Measurements from ENCODE around the gene GTPBP2.

The GTPBP2 gene

DNA sequence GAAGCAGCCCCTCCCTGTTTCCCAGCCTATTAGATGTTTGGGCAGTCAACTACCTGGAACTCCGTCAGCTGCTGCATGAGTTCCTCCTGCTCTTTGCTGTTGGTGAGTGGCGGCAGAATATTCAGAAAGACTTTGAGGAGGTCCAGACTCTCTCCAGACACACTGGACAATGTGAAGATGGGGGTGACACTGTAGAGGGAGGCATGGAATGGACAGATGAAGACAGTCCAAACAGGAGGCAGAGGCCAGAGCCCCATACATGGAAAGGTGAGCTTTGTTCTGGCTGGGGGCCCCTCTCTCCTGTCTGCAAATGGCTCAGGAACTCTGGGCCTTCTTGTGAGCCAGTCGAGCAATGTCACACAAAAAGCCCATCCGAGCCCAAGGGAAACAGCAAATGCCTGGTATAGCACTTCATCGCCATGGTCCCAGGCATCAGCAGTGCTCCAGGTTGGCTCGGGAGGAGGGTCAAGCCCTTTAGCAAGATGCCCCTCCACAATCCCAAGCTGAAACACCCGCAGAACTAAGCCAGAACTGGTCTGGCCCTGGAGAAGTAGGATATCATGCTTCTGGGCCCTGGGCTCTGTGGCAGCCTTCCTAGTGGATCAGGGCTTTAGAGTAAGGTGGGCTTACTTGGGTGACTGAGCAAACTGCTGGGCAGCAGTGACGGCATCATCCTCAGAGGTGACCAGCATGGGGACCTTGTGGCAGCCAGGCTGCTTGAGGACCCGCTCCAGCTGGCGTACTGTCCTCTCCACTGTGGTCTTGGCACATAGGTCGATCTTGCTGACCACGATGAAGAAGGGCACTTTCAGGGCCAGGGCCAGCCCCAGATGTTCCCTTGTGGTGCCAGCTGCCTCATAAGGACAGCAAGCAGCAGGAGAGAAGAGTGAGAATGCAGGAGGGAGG, 4.9 kb downstream of the GTPBP2 start:
- Mint-ChIP-seq H3K27me3 (no peaks in the 10 kb centered on the region), H3K36me3 (peaks cover 33% of the 10 kb centered on the region), H3K4me3 (no peak overlapping the region)

DNA sequence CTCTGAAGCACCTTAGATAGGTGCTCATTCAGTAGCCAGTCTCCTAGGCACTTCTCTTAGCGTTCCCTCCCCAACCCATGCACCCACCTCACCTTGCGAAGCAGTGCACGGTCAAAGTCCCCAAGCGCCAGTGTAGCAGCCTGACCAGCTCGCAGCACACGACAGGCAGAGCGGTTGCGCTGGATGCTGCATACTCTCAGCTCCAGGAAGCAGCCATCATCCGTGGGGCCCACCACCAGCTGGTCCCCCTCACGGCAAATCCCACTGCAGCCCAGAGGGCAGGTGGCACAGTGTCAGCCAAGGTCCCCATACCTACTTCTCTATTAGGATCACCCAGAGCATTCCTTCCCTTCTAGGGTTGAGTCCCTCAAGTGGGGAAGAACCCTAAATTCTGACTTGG, 6.5 kb downstream of the GTPBP2 start:
- Mint-ChIP-seq H3K27me3 (no peaks in the 10 kb centered on the region), H3K4me3 (no peak overlapping the region), H3K27ac (peak overlapping the region; percentile 60), H3K36me3 (peaks cover 33% of the 10 kb centered on the region), H3K4me1 (peaks cover 20% of the 10 kb centered on the region), H3K9me3 (no peaks in the 10 kb centered on the region)
- DNase-seq (ENCODE audit: low spot score in 2 of 2) (no peak), ATAC-seq (ENCODE audit: low read depth) (no peak)

More for the DNA sequence above, 4.9 kb downstream of the GTPBP2 start:
- Mint-ChIP-seq H3K4me1 (peaks cover 27% of the 10 kb centered on the region), H3K27ac (no peak overlapping the region), H3K9me3 (no peaks in the 10 kb centered on the region)
- DNase-seq (ENCODE audit: low spot score in 2 of 2) (no peak), ATAC-seq (ENCODE audit: low read depth) (no peak)

DNA sequence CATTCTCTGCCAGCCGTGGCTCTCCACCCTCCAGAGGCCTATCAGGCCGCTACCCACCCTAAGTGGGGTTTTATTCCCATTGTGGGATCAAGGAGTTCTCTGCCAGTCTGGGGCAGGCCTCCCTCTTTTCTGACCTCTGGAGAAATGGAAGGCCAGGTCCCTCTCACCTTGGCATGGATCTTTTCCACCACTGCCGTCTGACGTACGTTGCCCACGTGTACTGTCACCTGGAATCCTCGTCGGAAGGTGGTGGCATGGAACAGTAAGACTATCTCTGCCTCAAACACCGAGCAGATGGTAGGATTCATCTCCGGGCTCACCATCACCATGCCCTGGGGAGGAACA, 7.3 kb downstream of the GTPBP2 start:
- no peak for ATAC-seq (ENCODE audit: low read depth)
- no peak overlapping the region for H3K4me3 Mint-ChIP-seq
- peaks cover 33% of the 10 kb centered on the region for H3K36me3 Mint-ChIP-seq
- no peak for DNase-seq (ENCODE audit: low spot score in 2 of 2)
- H3K4me1 Mint-ChIP-seq, result peaks cover 13% of the 10 kb centered on the region
- no peaks in the 10 kb centered on the region for H3K27me3 Mint-ChIP-seq
- no peaks in the 10 kb centered on the region for H3K9me3 Mint-ChIP-seq
- no peak overlapping the region for H3K27ac Mint-ChIP-seq

DNA sequence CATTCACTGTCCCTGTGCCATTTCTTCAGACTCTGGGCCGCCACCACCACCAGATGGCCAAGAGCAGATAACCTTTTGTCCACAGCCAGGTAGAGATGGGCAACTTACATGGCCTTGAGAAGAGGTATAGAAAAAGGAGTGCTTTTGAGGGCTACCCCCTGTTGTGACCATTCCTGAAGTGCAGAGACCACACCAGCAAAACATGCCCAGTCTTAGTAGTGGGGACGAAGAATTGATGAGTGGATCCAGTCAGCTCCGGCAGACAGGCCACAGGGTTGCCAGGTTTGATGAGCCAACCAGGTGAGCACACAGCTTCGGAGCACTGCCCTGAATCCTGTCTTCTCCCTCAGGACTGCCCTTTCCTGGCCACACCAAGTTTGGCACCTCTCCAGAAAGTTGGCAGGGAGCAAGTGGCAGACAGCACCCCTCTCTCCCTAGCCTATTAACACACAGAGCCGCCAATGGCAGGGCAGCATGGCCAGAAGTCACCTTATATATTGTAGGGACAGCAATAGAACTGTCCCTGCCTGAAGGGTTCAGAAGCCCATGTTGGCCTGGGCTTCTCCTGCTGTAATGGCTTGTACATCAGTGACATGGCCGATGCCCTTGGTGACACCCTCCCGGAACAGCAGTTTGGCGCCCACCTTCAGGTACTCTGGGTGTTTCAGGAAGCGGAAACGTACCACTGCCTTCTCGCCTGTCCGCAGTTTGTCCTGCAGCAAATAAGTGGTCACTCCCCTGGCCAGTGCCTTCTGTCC, 7.8 kb downstream of the GTPBP2 start:
- peaks cover 31% of the 10 kb centered on the region for H3K36me3 Mint-ChIP-seq
- peak overlapping the region; percentile 74 for H3K27ac Mint-ChIP-seq
- no peak overlapping the region for H3K4me3 Mint-ChIP-seq
- H3K4me1 Mint-ChIP-seq, result peaks cover 8% of the 10 kb centered on the region
- no peaks in the 10 kb centered on the region for H3K27me3 Mint-ChIP-seq
- H3K9me3 Mint-ChIP-seq, result no peaks in the 10 kb centered on the region
- DNase-seq (ENCODE audit: low spot score in 2 of 2) (no peak), ATAC-seq (ENCODE audit: low read depth) (no peak)

DNA sequence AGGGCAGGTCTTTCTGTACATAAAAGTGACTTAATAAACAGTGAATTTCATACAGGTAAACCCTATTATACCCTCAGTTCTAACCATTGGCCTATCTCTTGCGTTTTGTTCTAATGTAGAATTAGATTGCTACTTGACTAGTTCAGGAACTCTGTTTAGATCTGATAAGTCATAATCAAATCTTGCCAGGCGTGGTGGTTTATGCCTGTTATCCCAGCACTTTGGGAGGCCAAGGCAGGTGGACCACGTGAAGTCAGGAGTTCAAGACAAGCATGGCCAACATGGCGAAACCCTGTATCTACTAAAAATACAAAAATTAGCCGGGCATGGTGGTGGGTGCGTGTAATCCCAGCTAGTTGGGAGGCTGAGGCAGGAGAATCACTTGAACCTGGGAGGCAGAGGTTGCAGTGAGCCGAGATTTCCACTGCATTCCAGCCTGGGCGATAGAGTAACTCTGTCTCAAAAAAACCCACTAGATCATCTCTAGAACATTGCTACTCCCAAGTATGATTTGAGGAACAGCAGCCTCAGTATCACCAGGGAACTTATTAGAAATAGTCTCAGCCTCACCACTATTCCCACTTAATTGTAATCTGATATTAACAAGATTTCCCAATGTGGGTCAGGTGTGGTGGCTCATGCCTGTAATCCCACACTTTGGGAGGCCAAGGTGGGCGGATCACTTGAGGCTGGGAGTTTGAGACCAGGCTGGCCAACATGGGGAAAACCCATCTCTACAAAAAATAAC, 12.2 kb downstream of the GTPBP2 start:
- no peak for ATAC-seq (ENCODE audit: low read depth)
- H3K4me3 Mint-ChIP-seq, result no peak overlapping the region
- no peak for DNase-seq (ENCODE audit: low spot score in 2 of 2)
- peaks cover 3% of the 10 kb centered on the region for H3K4me1 Mint-ChIP-seq
- peak overlapping the region; percentile 68 for H3K27ac Mint-ChIP-seq
- peaks cover 23% of the 10 kb centered on the region for H3K36me3 Mint-ChIP-seq
- no peaks in the 10 kb centered on the region for H3K9me3 Mint-ChIP-seq
- H3K27me3 Mint-ChIP-seq, result no peaks in the 10 kb centered on the region

DNA sequence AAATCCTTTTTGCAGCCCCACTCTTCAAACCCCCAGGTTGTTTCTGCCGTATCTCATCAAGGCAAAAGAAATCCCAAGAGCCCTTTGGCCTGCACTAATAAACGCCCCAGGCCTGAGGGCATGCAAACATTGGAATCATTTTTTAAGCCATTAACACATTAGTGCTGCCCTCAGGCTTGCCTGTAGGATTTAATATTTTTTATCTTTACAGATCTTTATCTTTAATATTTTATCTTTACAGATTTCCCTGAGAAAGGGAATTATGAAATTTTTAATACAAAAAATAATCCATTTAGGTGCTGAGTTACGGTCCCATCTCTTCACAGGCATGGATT, 14.7 kb downstream of the GTPBP2 start:
- Mint-ChIP-seq H3K27ac (no peak overlapping the region), H3K36me3 (peaks cover 18% of the 10 kb centered on the region), H3K4me1 (peaks cover 1% of the 10 kb centered on the region), H3K4me3 (no peak overlapping the region), H3K27me3 (no peaks in the 10 kb centered on the region), H3K9me3 (no peaks in the 10 kb centered on the region)
- DNase-seq (ENCODE audit: low spot score in 2 of 2) (no peak), ATAC-seq (ENCODE audit: low read depth) (no peak)

DNA sequence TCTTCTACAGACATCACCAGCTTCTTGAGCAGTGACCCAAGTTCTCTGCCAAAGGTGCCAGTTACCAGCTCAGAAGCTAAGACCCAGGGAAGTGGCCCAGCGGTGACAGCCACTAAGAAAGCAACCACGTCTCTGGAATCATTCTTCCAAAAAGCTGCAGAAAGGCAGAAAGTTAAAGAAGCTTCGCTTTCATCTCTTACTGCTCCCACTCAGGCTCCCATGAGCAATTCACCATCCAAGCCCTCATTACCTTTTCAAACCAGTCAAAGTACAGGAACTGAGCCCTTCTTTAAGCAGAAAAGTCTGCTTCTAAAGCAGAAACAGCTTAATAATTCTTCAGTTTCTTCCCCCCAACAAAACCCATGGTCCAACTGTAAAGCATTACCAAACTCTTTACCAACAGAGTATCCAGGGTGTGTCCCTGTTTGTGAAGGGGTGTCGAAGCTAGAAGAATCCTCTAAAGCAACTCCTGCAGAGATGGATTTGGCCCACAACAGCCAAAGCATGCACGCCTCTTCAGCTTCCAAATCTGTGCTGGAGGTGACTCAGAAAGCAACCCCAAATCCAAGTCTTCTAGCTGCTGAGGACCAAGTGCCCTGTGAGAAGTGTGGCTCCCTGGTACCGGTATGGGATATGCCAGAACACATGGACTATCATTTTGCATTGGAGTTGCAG, 15.2 kb downstream of the GTPBP2 start:
- H3K4me1 Mint-ChIP-seq, result peaks cover 4% of the 10 kb centered on the region
- no peaks in the 10 kb centered on the region for H3K9me3 Mint-ChIP-seq
- DNase-seq (ENCODE audit: low spot score in 2 of 2) (no peak), ATAC-seq (ENCODE audit: low read depth) (no peak)
- H3K27ac Mint-ChIP-seq, result no peak overlapping the region
- peaks cover 18% of the 10 kb centered on the region for H3K36me3 Mint-ChIP-seq
- H3K27me3 Mint-ChIP-seq, result no peaks in the 10 kb centered on the region
- H3K4me3 Mint-ChIP-seq, result no peak overlapping the region

DNA sequence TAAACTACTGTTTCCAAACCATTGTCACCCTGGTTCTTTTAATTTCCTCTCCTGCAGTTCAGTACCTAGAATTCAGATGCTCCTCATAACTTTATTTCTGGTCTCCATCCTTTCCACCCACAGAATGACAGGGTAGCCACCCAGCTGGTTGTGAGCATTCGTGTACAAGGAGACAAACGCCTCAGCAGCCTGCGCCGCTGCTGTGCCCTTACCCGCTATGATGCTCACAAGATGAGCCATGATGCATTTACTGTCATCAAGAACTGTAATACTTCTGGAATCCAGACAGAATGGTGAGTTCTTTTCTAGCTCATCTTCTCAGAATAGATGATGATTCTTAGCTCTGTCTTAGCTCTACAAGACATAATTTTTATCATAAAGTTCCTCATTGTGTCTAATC, 18.6 kb downstream of the GTPBP2 start:
- Mint-ChIP-seq H3K36me3 (peaks cover 27% of the 10 kb centered on the region), H3K9me3 (no peaks in the 10 kb centered on the region), H3K4me1 (peaks cover 11% of the 10 kb centered on the region), H3K4me3 (no peak overlapping the region), H3K27me3 (no peaks in the 10 kb centered on the region), H3K27ac (no peak overlapping the region)
- DNase-seq (ENCODE audit: low spot score in 2 of 2) (no peak), ATAC-seq (ENCODE audit: low read depth) (no peak)

DNA sequence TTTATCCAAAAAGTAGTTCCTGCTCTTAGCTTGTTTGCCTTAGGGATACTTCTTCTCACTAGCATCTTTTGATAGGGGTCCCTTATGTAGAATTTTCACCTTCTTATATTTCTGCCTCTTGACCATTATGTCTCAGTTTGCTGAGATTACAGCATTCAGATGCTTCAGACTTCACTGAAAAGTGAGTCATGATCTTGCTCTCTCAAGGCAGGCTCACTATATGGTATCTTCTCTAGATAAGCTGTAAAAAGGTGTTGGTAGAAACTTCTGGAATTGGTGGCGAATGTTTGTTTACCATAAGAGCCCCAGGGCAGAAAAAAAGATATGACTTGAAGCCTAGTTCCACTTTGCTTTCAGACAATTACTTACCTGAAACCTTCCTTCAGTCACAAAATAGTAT, 19.7 kb downstream of the GTPBP2 start:
- no peak for DNase-seq (ENCODE audit: low spot score in 2 of 2)
- H3K4me3 Mint-ChIP-seq, result no peak overlapping the region
- no peaks in the 10 kb centered on the region for H3K9me3 Mint-ChIP-seq
- H3K4me1 Mint-ChIP-seq, result peaks cover 11% of the 10 kb centered on the region
- H3K27ac Mint-ChIP-seq, result no peak overlapping the region
- H3K27me3 Mint-ChIP-seq, result no peaks in the 10 kb centered on the region
- no peak for ATAC-seq (ENCODE audit: low read depth)
- H3K36me3 Mint-ChIP-seq, result peaks cover 30% of the 10 kb centered on the region

DNA sequence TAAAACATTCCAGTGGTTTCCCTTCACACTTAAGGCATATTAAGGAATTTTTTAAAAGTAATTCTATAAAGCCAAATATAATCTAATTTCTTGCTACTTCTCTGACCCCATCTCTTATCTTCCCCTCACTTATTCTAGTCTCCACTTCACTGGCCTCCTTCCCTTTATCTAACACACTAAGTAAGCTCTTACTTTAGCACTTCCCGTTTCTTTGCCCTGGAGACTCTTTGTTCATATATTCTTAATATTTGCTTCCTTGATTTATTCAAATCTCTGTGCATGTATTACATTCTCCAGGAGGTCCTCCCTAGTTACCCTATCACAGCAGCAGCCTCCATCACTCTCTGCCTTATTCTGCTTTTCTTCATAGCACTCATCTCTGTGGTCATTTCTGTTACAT, 20.3 kb downstream of the GTPBP2 start:
- H3K36me3 Mint-ChIP-seq, result peaks cover 29% of the 10 kb centered on the region
- no peaks in the 10 kb centered on the region for H3K27me3 Mint-ChIP-seq
- DNase-seq (ENCODE audit: low spot score in 2 of 2) (no peak), ATAC-seq (ENCODE audit: low read depth) (peak; percentile 77)
- H3K27ac Mint-ChIP-seq, result peak overlapping the region; percentile 3
- peaks cover 11% of the 10 kb centered on the region for H3K4me1 Mint-ChIP-seq
- H3K9me3 Mint-ChIP-seq, result no peaks in the 10 kb centered on the region
- H3K4me3 Mint-ChIP-seq, result no peak overlapping the region

DNA sequence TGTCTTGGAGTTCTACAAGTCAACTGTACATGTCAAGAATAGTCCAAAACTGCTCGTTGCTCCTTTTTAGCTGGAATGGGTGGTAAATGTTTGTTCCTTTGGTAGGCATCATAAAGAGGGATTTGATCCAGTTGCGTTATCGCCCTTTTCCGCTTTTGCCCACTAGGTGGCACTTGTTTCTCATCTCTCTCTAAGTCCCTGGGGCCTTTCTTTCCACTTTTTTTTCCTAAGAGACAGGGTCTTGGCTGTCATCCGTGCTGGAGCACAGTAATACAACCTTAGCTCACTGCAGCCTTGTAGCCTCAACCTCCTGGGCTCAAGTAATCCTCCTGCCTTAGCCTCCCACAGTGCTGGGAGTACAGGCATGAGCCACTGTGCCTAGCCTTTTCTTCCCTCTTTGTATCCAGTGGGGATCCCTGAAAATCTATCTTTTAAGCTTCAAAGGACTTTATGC, 20.7 kb downstream of the GTPBP2 start:
- no peaks in the 10 kb centered on the region for H3K9me3 Mint-ChIP-seq
- no peak overlapping the region for H3K4me3 Mint-ChIP-seq
- ATAC-seq (ENCODE audit: low read depth), result peak; percentile 45
- peak; percentile 39 to 49 for DNase-seq (ENCODE audit: low spot score in 2 of 2)
- H3K27me3 Mint-ChIP-seq, result no peaks in the 10 kb centered on the region
- H3K36me3 Mint-ChIP-seq, result peaks cover 26% of the 10 kb centered on the region
- H3K4me1 Mint-ChIP-seq, result peaks cover 11% of the 10 kb centered on the region
- H3K27ac Mint-ChIP-seq, result peak overlapping the region; percentile 16

DNA sequence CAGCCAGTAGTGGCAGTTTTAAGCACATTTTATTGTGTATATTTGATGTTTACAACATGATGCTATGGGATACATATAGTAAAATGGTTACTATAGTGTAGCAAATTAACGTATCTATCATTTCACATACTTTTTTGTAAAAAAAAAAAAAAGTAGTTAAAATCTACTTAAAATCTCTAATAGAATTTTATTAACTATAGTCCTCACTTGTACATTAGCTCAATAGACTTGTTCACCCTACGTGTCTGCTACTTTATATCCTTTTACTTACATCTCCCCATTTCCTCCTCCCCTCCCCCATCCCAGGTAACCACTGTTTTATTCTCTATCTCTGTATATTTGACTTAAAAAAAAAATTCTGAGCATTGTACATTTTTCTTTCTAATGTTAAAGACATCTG, 23.0 kb downstream of the GTPBP2 start:
- ATAC-seq (ENCODE audit: low read depth) (no peak), DNase-seq (ENCODE audit: low spot score in 2 of 2) (no peak)
- no peak overlapping the region for H3K27ac Mint-ChIP-seq
- peaks cover 11% of the 10 kb centered on the region for H3K4me1 Mint-ChIP-seq
- H3K27me3 Mint-ChIP-seq, result no peaks in the 10 kb centered on the region
- H3K4me3 Mint-ChIP-seq, result no peak overlapping the region
- H3K36me3 Mint-ChIP-seq, result peaks cover 27% of the 10 kb centered on the region
- no peaks in the 10 kb centered on the region for H3K9me3 Mint-ChIP-seq

DNA sequence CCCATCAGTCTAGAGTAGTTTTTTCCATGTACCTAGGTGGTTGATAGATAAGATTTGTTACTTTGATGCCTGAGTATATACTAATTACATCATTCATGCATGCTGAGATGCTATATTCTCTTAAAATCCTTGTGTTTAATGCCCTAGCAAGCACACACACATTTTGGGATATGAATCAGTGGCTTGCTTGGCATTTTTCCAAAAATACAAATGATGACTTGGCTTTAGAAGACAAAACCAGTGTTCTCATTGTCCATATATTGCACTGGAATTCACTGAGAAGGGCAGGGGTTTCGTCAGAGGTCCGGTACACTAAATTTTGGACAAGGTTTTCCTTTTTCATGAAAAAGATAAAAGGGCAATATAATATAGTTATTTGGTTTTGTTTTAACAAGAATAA, 24.9 kb downstream of the GTPBP2 start:
- ATAC-seq (ENCODE audit: low read depth) (no peak), DNase-seq (ENCODE audit: low spot score in 2 of 2) (no peak)
- H3K27me3 Mint-ChIP-seq, result no peaks in the 10 kb centered on the region
- H3K27ac Mint-ChIP-seq, result no peak overlapping the region
- H3K9me3 Mint-ChIP-seq, result no peaks in the 10 kb centered on the region
- peaks cover 28% of the 10 kb centered on the region for H3K36me3 Mint-ChIP-seq
- H3K4me3 Mint-ChIP-seq, result no peak overlapping the region
- peaks cover 9% of the 10 kb centered on the region for H3K4me1 Mint-ChIP-seq

DNA sequence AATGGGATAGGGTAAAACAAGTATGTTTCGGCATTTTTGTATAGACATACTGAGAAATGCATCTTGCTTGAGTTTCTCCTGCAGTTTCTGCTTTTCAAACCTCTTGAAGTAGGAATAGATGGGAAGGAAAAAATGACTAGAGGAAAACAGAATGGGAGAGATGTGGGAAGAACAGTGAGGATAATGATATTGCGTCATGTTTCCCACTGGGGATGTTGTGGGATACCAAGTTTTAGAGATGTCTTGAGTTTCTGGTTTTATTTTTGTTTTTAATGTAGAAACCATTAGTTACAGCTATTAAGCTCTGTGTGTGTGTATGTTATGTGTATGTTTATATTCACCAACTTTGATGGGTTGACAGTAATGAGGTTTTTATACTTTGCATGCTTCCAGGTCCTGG, 28.5 kb downstream of the GTPBP2 start:
- no peaks in the 10 kb centered on the region for H3K27me3 Mint-ChIP-seq
- H3K9me3 Mint-ChIP-seq, result no peaks in the 10 kb centered on the region
- DNase-seq (ENCODE audit: low spot score in 2 of 2) (no peak), ATAC-seq (ENCODE audit: low read depth) (no peak)
- peaks cover 22% of the 10 kb centered on the region for H3K36me3 Mint-ChIP-seq
- H3K4me3 Mint-ChIP-seq, result no peak overlapping the region
- no peaks in the 10 kb centered on the region for H3K4me1 Mint-ChIP-seq
- H3K27ac Mint-ChIP-seq, result no peak overlapping the region
